Mesenchymal stem cell (in vitro differentiated cells and primary cell): Measurements from ENCODE around the gene NXPH2.

ENCODE experiments used
- DNase-seq: peaks from one replicate; pipeline ENCODE4 v3.0.0-alpha.2; 2013
- H2AFZ ChIP-seq: one replicate; pipeline ENCODE4 v1.6.1; 2013; ENCODE audit warnings: low read depth, mild to moderate bottlenecking, control low read depth, inconsistent platforms, low read length, moderate library complexity
- H2AK5ac ChIP-seq: 2 replicates; pipeline ENCODE4 v1.6.1; 2013; ENCODE audit warnings: low read length, moderate library complexity, mild to moderate bottlenecking, inconsistent platforms; ENCODE audit not compliant: severe bottlenecking
- H2BK120ac ChIP-seq: one replicate; pipeline ENCODE4 v1.6.1; 2013; ENCODE audit warnings: low read depth, mild to moderate bottlenecking, inconsistent platforms, low read length, moderate library complexity
- H2BK12ac ChIP-seq, 2 experiments: one replicate each; pipeline ENCODE4 v1.6.1; 2013; ENCODE audit warnings: inconsistent platforms in 2 of 2, low read length in 2 of 2, mild to moderate bottlenecking in 2 of 2, moderate library complexity in 2 of 2, control low read depth in 1 of 2
- H2BK15ac ChIP-seq: one replicate; pipeline ENCODE4 v1.6.1; 2013; ENCODE audit warnings: mild to moderate bottlenecking, low read depth, inconsistent platforms; ENCODE audit not compliant: poor library complexity, severe bottlenecking
- H2BK5ac ChIP-seq: 2 replicates; pipeline ENCODE4 v1.6.1; 2013; ENCODE audit warnings: low read depth, mild to moderate bottlenecking, low read length, control low read depth, inconsistent platforms; ENCODE audit not compliant: poor library complexity, severe bottlenecking
- H3K14ac ChIP-seq, 2 experiments: one replicate each; pipeline ENCODE4 v1.6.1; 2013; ENCODE audit warnings: inconsistent platforms in 2 of 2, low read length in 2 of 2, control low read depth in 1 of 2, mild to moderate bottlenecking in 1 of 2, moderate library complexity in 1 of 2
- H3K18ac ChIP-seq, 2 experiments: one replicate each; pipeline ENCODE4 v1.6.1; 2013; ENCODE audit warnings: inconsistent platforms in 2 of 2, low read length in 2 of 2, control low read depth in 1 of 2, low read depth in 1 of 2, mild to moderate bottlenecking in 1 of 2
- H3K23ac ChIP-seq, 2 experiments: one replicate each; pipeline ENCODE4 v1.6.1; 2013; ENCODE audit warnings: inconsistent platforms in 2 of 2, low read length in 2 of 2, mild to moderate bottlenecking in 2 of 2, moderate library complexity in 2 of 2, control low read depth in 1 of 2
- H3K27ac ChIP-seq: 2 replicates; pipeline ENCODE4 v1.5.1; 2013; ENCODE audit warnings: mild to moderate bottlenecking, moderate library complexity, low read length, control low read depth, inconsistent platforms; ENCODE audit not compliant: poor library complexity, severe bottlenecking
- H3K27me3 ChIP-seq, 2 experiments: 2 replicates each; pipeline versions ENCODE4 v1.6.1 to v1.7.0; 2013; ENCODE audit warnings: low read length in 2 of 2, mild to moderate bottlenecking in 2 of 2, moderate library complexity in 2 of 2, control low read depth in 1 of 2, inconsistent platforms in 1 of 2; ENCODE audit not compliant: control insufficient read depth in 1 of 2, insufficient read depth in 1 of 2
- H3K36me3 ChIP-seq, 2 experiments: 2 replicates each; pipeline versions ENCODE4 v1.6.1 to v1.7.0; 2013; ENCODE audit warnings: low read length in 2 of 2, control low read depth in 1 of 2, inconsistent platforms in 1 of 2, low read depth in 1 of 2, mild to moderate bottlenecking in 1 of 2; ENCODE audit not compliant: insufficient read depth in 2 of 2, control insufficient read depth in 1 of 2
- H3K4ac ChIP-seq, 2 experiments: one replicate each; pipeline ENCODE4 v1.6.1; 2013; ENCODE audit warnings: inconsistent platforms in 2 of 2, low read length in 2 of 2, mild to moderate bottlenecking in 2 of 2, moderate library complexity in 2 of 2, control low read depth in 1 of 2, low read depth in 1 of 2
- H3K4me1 ChIP-seq: 2 replicates; pipeline ENCODE4 v1.6.1; 2013; ENCODE audit warnings: low read depth, low read length, control low read depth; ENCODE audit not compliant: control insufficient read depth, insufficient read depth
- H3K4me2 ChIP-seq: 2 replicates; pipeline ENCODE4 v1.6.1; 2013; ENCODE audit warnings: low read length, mild to moderate bottlenecking, inconsistent platforms; ENCODE audit not compliant: poor library complexity, severe bottlenecking
- H3K4me3 ChIP-seq, 2 experiments: 2 replicates each; pipeline versions ENCODE4 v1.5.1 to v1.7.0; 2013; ENCODE audit warnings: low read length in 2 of 2, mild to moderate bottlenecking in 2 of 2, control low read depth in 1 of 2, low read depth in 1 of 2; ENCODE audit not compliant: insufficient read depth in 1 of 2
- H3K79me1 ChIP-seq: replicated peaks from 2 replicates; pipeline ENCODE4 v1.6.1; 2013; ENCODE audit warnings: mild to moderate bottlenecking, control low read depth, low read length, inconsistent platforms; ENCODE audit not compliant: poor library complexity, severe bottlenecking
- H3K9ac ChIP-seq: 2 replicates; pipeline ENCODE4 v1.7.0; 2013; ENCODE audit warnings: mild to moderate bottlenecking, low read length, moderate library complexity
- H3K9me3 ChIP-seq: 2 replicates; pipeline ENCODE4 v1.7.0; 2013; ENCODE audit warnings: mild to moderate bottlenecking, low read length; ENCODE audit not compliant: control insufficient read depth
- H4K8ac ChIP-seq: one replicate; pipeline ENCODE4 v1.6.1; 2013; ENCODE audit warnings: inconsistent platforms, mild to moderate bottlenecking, low read length, moderate library complexity
- H4K91ac ChIP-seq: one replicate; pipeline ENCODE4 v1.6.1; 2013; ENCODE audit warnings: mild to moderate bottlenecking, low read length, inconsistent platforms
- WGBS: methylation state at CpG from one replicate; pipeline ENCODE4 v1.1.7; 2013; ENCODE audit warnings: mixed read lengths; 5-methylcytosine and 5-hydroxymethylcytosine counted together

NXPH2 gene

GRCh38 chr2:138665937-138666336, 114.3 kb downstream of the NXPH2 start:
- H3K4me3 ChIP-seq = no peak overlapping the region
- H3K4me2 ChIP-seq = no peak overlapping the region
- H3K14ac ChIP-seq = no peak overlapping the region
- no peaks in the 10 kb centered on the region for H3K36me3 ChIP-seq
- no peak overlapping the region for H4K8ac ChIP-seq
- H4K91ac ChIP-seq = no peak overlapping the region
- no peaks in the 10 kb centered on the region for H3K9me3 ChIP-seq
- no peaks in the 10 kb centered on the region for H3K79me1 ChIP-seq
- no peak overlapping the region for H3K18ac ChIP-seq
- H3K27me3 ChIP-seq = no peaks in the 10 kb centered on the region
- DNase-seq = no peak
- no peak overlapping the region for H3K4ac ChIP-seq
- H2BK12ac ChIP-seq = no peak overlapping the region
- 100% methylated on average over 2 of the region's 2 CpGs for WGBS
- no peak overlapping the region for H2AK5ac ChIP-seq
- no peaks in the 10 kb centered on the region for H3K4me1 ChIP-seq
- H2BK15ac ChIP-seq = no peak overlapping the region
- H3K9ac ChIP-seq = no peak overlapping the region
- H3K27ac ChIP-seq = no peak overlapping the region
- no peak overlapping the region for H2BK5ac ChIP-seq
- no peak overlapping the region for H2AFZ ChIP-seq
- H3K23ac ChIP-seq = no peak overlapping the region
- H2BK120ac ChIP-seq = no peak overlapping the region

GRCh38 chr2:138658187-138658894, 121.8 kb downstream of the NXPH2 start:
- no peaks in the 10 kb centered on the region for H3K4me1 ChIP-seq
- no peak overlapping the region for H3K23ac ChIP-seq
- peak overlapping the region in 1 of 2 experiments; percentile 35 for H3K18ac ChIP-seq
- no peak overlapping the region for H2BK15ac ChIP-seq
- no peak overlapping the region for H3K9ac ChIP-seq
- no peaks in the 10 kb centered on the region for H3K9me3 ChIP-seq
- H2BK120ac ChIP-seq = no peak overlapping the region
- H3K27me3 ChIP-seq = no peaks in the 10 kb centered on the region
- no peaks in the 10 kb centered on the region for H3K79me1 ChIP-seq
- H3K4me2 ChIP-seq = no peak overlapping the region
- H3K27ac ChIP-seq = no peak overlapping the region
- no peak overlapping the region for H3K4me3 ChIP-seq
- H3K36me3 ChIP-seq = no peaks in the 10 kb centered on the region
- H3K4ac ChIP-seq = no peak overlapping the region
- no CpG with 5 or more reads among the region's 3 CpGs for WGBS
- no peak overlapping the region for H4K8ac ChIP-seq
- no peak overlapping the region for H2BK12ac ChIP-seq
- H4K91ac ChIP-seq = no peak overlapping the region
- no peak overlapping the region for H3K14ac ChIP-seq
- H2BK5ac ChIP-seq = no peak overlapping the region
- no peak for DNase-seq
- no peak overlapping the region for H2AFZ ChIP-seq
- no peak overlapping the region for H2AK5ac ChIP-seq

DNA sequence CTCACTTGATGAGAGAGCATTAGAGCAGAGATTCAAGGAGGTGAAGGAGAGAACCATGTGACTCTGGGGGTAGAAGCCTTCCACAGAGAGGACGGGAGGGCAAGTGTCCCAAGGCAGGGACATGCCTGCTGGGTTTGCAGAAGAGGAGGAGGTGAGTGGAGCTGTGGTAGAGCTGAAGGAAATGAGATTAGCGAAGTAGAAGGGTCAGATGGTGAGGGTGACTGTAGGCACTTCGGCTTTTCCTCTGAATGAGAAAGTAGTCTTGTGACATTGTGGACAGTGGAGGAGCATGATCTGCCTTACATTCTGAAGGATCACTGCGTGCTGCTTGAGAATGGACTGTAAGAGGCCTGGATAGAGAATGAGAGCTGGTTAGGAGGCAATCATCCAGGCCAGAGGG, 126.0 kb downstream of the NXPH2 start:
- Histone ChIP-seq H3K27me3 (peaks cover 0 to 4% of the 10 kb centered on the region in 2 experiments), H2BK12ac (no peak overlapping the region), H3K79me1 (no peaks in the 10 kb centered on the region), H3K18ac (no peak overlapping the region), H2AK5ac (no peak overlapping the region), H2BK5ac (no peak overlapping the region), H4K8ac (no peak overlapping the region), H2AFZ (no peak overlapping the region), H3K4ac (no peak overlapping the region), H3K27ac (no peak overlapping the region), H4K91ac (no peak overlapping the region), H3K4me3 (no peak overlapping the region), H3K4me2 (no peak overlapping the region), H3K36me3 (no peaks in the 10 kb centered on the region), H3K23ac (no peak overlapping the region), H3K14ac (no peak overlapping the region), H3K4me1 (peaks cover 3% of the 10 kb centered on the region), H2BK15ac (no peak overlapping the region), H2BK120ac (no peak overlapping the region), H3K9me3 (no peaks in the 10 kb centered on the region), H3K9ac (no peak overlapping the region)
- WGBS = 89% methylated on average over 4 of the region's 4 CpGs
- DNase-seq = no peak

GRCh38 chr2:138652378-138652777, 127.8 kb downstream of the NXPH2 start:
- H4K91ac ChIP-seq = no peak overlapping the region
- no peak overlapping the region for H4K8ac ChIP-seq

More at GRCh38 chr2:138652378-138652777, 127.8 kb downstream of the NXPH2 start:
- H3K14ac ChIP-seq = no peak overlapping the region
- no peak overlapping the region for H3K27ac ChIP-seq
- no peak overlapping the region for H3K4ac ChIP-seq
- H3K9me3 ChIP-seq = no peaks in the 10 kb centered on the region
- H2BK12ac ChIP-seq = no peak overlapping the region
- no peak overlapping the region for H3K23ac ChIP-seq
- H3K9ac ChIP-seq = no peak overlapping the region
- no peak for DNase-seq
- no peak overlapping the region for H3K4me2 ChIP-seq
- H2AFZ ChIP-seq = no peak overlapping the region
- no peaks in the 10 kb centered on the region for H3K79me1 ChIP-seq
- H2AK5ac ChIP-seq = no peak overlapping the region
- no peak overlapping the region for H2BK15ac ChIP-seq
- no peak overlapping the region for H2BK120ac ChIP-seq
- no peak overlapping the region for H2BK5ac ChIP-seq
- no peaks in the 10 kb centered on the region for H3K36me3 ChIP-seq
- peaks cover 3% of the 10 kb centered on the region for H3K4me1 ChIP-seq
- 92% methylated on average over 3 of the region's 5 CpGs for WGBS
- no peak overlapping the region for H3K4me3 ChIP-seq
- H3K18ac ChIP-seq = no peak overlapping the region
- peaks cover 0 to 4% of the 10 kb centered on the region in 2 experiments for H3K27me3 ChIP-seq
